Activated naive CD4-positive, alpha-beta T cell treated with Interleukin-2 at 50 U/mL for 16 hours (primary cell): ENCODE measurements around the gene SERPINE1.
"Not testable (repeated sequence)": the region's sequence is repeated elsewhere in the genome, so short reads cannot be mapped to it uniquely, and the experiment has no call there.

ENCODE experiments used
- DNase-seq: peaks from one replicate; pipeline ENCODE4 v3.0.0-alpha.2; 2020

The SERPINE1 gene

GRCh38 chr7:101126651-101127459, at the start of gene SERPINE1:
Gene SERPINE1, plus strand, starts transcription at chr7:101127104. Its CDS starts 1,290 bp downstream, at chr7:101128394.
- DNase-seq, result peak; percentile 33

DNA sequence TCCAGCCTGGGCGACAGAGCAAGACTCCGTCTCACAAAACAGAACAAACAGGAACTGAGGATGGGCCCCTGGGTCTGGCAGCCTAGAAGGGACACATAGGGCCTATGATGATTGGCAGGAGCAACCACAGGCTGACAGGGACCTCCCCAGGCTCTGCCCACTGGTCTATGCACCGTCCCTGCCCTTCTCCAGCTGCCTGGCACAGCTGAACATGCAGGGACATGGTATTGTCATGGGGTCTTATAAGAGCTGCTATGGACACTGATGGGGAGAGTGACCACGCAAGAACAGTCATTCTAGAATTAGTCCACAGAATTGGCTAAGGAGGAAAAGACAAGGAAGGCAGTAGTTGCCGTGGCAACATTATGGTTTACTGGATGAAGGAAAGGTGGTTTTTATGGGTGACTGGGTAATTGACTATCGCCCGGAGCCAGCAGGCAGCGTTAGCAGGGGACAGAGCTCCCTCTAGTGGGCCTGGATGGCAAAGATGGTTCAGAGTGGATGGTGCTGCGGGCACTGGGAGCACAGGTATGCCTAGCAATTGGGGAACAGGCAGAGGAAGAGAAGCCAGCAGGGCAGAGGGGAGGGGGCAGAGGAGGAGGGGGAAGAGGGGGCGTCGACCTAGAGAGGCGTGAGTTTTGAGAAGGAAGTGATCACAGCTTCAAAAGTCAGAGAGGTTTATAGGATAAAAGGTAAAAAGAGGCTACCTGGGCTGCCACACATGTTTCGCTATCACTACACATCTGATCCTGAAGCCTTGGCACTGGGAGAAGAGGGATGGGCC, 49.4 kb upstream of the SERPINE1 start:
- peak; percentile 84 for DNase-seq

DNA sequence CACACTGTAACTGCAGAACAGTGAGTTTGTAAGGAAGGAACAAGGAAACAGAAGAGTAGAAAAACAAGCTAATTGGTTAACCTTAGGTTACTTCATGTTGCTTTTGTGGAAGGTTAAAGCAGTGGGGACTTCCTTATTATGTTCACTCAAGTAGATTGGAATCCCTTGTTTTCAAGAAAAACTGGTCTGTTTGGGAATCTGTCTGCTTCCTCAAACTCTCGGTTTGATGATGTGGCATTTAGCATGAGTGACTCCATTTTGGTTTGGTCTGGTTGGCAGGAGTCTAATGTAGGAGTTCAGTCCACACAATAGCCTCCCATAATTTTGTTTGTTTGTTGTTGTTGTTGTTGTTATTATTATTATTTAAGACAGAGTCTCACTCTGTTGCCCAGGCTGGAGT, 45.5 kb upstream of the SERPINE1 start:
- no peak for DNase-seq

DNA sequence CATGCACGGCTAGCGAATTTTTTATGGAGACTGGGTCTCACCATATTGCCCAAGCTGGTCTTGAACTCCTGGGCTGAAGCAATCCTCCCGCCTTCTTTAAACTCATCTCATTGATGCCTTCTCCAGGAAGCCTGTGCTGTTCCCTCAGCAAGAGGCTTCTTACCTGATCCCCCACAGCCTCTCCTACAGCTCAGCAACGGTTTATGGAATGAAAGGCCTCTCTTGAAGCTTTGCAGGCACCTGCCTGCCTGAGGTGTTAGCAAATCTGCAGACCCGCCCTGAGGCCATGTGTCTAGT, 42.1 kb upstream of the SERPINE1 start:
- DNase-seq, result no peak

DNA sequence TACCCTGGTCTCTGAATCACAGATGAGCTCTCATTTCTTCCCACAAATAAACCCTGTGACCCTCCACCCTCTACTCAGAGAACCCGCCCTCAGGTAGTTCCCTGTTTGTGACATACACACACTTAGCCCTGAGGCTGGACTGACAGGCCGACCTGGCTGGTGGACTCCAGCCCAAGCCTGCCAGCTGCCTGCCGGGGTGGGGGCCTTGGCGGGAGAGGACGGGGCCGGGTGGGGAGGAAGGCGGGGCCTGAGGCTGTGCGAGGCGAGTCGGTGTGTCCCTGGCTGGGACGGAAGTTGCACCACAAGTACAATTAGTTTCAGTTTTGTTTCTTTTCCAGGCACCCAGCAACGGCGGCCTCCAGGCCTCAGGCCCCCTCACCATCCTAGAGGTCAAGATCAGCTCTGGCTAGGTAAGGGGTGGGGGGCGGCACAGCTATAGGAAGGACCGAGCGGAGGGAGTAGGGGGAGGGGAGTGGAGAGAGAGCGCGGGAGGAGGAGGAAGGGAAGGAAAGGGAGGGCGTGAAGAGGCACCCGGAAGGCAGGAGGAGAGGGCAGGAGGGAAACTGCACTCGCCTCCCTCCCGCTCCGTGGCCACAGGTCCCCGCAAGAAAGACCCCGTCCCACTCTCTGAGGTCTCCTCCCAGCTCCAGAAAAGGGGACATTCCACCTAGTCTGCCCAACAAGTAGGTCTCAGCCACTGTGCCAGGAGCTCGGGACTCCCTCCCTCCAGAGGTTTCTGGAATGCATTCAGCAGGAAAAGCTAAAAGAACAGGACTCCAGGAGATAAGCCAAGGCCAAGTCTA, 41.5 kb upstream of the SERPINE1 start, which contains the start of gene TRIM56:
Gene TRIM56 (plus strand): TSS at position 320 of the 803 bp plus-strand sequence. CDS start 1,832 bp downstream, outside the sequence.
- DNase-seq, result peak; percentile 78

DNA sequence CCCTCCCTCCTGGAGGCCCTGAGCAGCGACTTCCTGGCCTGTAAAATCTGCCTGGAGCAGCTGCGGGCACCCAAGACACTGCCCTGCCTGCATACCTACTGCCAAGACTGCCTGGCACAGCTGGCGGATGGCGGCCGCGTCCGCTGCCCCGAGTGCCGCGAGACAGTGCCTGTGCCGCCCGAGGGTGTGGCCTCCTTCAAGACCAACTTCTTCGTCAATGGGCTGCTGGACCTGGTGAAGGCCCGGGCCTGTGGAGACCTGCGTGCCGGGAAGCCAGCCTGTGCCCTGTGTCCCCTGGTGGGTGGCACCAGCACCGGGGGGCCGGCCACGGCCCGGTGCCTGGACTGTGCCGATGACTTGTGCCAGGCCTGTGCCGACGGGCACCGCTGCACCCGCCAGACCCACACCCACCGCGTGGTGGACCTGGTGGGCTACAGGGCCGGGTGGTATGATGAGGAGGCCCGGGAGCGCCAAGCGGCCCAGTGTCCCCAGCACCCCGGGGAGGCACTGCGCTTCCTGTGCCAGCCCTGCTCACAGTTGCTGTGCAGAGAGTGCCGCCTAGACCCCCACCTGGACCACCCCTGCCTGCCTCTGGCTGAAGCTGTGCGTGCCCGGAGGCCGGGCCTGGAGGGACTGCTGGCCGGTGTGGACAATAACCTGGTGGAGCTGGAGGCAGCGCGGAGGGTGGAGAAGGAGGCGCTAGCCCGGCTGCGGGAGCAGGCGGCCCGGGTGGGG, 39.4 kb upstream of the SERPINE1 start:
- DNase-seq, result no peak

DNA sequence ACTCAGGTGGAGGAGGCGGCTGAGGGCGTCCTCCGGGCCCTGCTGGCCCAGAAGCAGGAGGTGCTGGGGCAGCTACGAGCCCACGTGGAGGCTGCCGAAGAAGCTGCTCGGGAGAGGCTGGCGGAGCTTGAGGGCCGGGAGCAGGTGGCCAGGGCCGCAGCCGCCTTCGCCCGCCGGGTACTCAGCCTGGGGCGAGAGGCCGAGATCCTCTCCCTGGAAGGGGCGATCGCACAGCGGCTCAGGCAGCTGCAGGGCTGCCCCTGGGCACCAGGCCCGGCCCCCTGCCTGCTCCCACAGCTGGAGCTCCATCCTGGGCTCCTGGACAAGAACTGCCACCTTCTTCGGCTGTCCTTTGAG, 38.9 kb upstream of the SERPINE1 start:
- DNase-seq, result no peak

DNA sequence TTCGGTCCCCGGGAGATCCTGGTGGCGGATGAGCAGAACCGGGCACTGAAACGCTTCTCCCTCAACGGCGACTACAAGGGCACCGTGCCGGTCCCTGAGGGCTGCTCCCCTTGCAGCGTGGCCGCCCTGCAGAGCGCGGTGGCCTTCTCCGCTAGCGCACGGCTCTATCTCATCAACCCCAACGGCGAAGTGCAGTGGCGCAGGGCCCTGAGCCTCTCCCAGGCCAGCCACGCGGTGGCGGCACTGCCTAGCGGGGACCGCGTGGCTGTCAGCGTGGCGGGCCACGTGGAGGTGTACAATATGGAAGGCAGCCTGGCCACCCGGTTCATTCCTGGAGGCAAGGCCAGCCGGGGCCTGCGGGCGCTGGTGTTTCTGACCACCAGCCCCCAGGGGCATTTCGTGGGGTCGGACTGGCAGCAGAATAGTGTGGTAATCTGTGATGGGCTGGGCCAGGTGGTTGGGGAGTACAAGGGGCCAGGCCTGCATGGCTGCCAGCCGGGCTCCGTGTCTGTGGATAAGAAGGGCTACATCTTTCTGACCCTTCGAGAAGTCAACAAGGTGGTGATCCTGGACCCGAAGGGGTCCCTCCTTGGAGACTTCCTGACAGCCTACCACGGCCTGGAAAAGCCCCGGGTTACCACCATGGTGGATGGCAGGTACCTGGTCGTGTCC, 37.9 kb upstream of the SERPINE1 start:
- no peak for DNase-seq

DNA sequence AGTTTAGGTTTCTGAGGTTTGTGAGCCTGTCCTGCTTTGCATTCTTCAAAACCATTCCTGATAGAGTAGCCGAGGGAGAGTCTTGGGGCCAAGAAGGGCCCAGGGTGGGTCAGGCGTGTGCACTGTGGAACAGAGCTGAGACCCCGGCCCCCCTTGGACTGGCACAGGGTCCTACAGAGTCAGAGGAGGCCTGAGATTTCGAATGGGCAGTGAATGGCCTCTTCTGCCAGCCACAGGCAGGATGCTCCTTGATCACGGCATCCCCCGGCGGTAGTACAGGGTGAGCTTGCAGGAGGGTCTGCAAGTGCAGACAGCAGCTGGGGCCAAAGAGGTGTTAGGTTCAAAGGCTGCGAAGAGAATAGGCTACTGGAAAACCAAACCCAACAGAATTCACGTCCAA, 37.0 kb upstream of the SERPINE1 start:
- DNase-seq, result no peak

GRCh38 chr7:101092266-101092905, 34.5 kb upstream of the SERPINE1 start:
- not testable (repeated sequence) for DNase-seq

DNA sequence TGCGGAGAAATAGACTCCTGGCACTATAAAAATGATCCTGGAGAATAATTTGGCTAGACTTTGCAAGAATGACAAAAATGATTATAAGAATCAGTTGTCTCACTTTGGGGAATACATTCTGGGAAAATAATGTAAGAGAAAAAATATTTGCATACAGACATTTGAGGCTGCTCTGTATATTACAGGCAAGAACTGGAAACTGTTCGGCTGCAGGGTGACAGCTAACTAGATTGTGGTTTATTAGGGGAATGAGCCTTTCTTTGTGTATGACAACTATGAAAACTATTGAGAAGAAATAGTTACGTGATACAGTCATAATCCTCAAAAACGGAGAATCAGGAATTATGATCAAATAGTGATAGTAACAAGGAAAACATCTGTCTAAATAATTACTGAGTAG, 33.0 kb upstream of the SERPINE1 start:
- no peak for DNase-seq

DNA sequence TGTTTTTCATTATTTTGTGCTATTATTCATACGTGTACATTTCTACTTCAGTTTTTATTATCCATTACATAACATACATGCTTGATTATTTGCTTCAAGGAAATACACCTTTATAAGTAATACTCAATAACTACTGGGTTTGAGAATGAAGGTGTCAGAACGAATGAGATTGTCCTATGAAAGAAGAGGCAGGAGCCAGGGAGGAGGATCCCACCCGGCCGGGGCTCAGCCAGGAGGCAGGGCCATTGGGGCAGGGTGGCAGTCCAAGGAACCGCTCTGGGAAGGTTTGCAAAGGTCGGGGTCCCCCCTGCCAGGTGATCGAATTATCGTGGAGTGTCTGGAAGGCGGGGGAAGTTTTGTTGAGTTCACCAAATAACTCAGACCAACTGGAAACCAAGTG, 32.5 kb upstream of the SERPINE1 start:
- no peak for DNase-seq

- peak; percentile 28 for DNase-seq
Observed at GRCh38 chr7:101094791-101095375, 32.0 kb upstream of the SERPINE1 start.

GRCh38 chr7:101096331-101096956, 30.5 kb upstream of the SERPINE1 start:
- no peak for DNase-seq

GRCh38 chr7:101096957-101097347, 30.0 kb upstream of the SERPINE1 start:
- no peak for DNase-seq

DNA sequence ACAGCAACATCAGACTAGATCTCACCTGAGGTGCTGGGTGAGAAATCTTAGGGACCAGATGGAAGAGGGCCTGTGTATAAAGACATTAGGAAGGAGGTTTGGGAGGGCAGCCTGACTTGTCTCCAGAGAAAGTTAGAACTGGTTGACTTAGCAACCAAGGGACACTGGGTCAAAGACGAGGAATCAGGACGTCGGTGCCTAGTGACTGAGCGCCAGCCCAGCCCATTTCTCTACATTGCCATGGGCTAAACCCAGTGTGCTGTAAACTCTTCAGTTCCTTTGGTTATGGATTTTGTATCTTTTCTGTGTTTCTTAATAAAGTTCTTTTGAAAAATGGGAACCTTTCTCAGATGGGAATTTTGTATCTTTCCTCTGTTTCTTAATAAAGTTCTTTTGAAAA, 29.3 kb upstream of the SERPINE1 start:
- no peak for DNase-seq

DNA sequence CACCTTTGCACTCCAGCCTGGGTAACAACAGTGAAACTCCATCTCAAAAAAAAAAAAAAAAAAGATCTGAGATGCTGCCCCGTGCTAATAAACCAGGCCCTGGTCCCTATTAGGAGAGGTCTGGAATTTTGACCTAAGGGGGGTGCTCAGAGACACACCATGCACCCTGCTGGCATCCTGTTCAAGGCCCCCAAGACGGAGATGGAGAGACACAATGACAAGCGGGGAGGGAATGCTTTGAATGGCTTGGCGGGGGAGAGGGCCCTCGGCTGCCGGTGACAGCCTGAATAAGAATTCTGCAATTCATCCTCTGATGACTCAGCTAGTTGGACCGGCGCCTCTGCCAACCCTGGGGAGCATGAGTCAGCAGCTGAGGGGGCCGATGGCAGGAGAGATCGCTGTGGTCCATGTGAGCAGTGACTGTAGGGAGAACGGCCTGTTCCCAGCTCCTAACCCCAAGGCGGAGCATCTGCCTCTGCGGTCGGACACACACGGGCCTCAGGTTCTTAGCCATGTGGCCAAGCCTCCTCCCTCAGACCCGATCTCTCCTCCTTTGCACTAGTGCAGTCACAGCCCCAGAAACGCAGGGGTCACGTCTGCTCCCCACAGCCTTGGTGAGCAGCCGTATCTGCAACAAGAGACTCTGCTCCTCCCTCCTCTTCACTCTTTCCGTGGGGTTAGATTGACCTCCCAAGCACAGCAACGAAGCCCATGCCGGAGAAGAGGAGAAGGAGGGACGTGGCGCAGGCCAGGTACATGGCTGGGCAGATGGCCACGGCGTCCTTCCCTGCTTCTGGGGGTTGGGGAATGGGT, 26.7 kb upstream of the SERPINE1 start:
- DNase-seq, result peak; percentile 75

- DNase-seq, result no peak
Observed at GRCh38 chr7:101100858-101101847, 25.8 kb upstream of the SERPINE1 start.

DNA sequence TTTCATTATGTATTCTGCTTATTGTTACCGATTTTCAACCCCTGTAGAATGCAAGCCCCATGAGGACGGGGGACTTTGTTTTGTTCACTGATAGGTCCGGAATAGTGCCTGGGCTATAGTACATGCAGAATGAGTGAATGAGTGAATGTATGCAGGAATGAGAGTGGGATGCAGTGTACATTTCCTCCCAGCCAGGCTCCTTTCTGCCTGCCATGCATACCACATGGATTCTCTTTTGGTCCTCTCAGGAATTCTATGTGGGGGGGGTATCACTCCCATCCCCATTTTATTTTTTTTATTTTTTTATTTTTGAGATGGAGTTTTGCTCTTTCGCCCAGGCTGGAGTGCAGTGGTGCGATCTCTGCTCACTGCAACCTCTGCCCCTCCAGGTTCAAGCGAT, 24.9 kb upstream of the SERPINE1 start:
- DNase-seq, result no peak
